Gastroesophageal sphincter (tissue), 4 donors: ENCODE measurements around the gene CCDC106. TPM values are rescaled to one million over a fixed set of nuclear protein-coding genes. Genes with fewer than 3 reads are reported as not detected.

Experiments used
- ATAC-seq: fragments of 150-250 bp; one replicate; pipeline ENCODE4 v1.9.1; 2016; ENCODE audit warnings: mild to moderate bottlenecking, moderate library complexity
- H3K27ac ChIP-seq, 4 donors: fragments of 200-600 bp; sonication (generic) in 3 of 4; 1 replicate in 3 of 4; 2 replicates in 1 of 4; pipeline ENCODE4 v1.5.1; 2016 to 2019
- H3K27me3 ChIP-seq: fragments of 200-600 bp; sonication (generic); one replicate; pipeline ENCODE4 v1.5.1; 2019
- H3K36me3 ChIP-seq, 2 donors: fragments of 200-600 bp; sonication (generic); one replicate each; pipeline ENCODE4 v1.5.1; 2019; ENCODE audit warnings: control low read depth in 1 of 2
- H3K4me1 ChIP-seq, 3 donors: fragments of 200-600 bp; sonication (generic); 1 replicate in 2 of 3; 2 replicates in 1 of 3; pipeline ENCODE4 v1.5.1; 2016 to 2019; ENCODE audit warnings: control low read depth in 2 of 3
- H3K4me3 ChIP-seq, 2 donors: fragments of 200-600 bp; sonication (generic); one replicate each; pipeline ENCODE4 v1.5.1; 2019; ENCODE audit warnings: mild to moderate bottlenecking in 1 of 2, moderate library complexity in 1 of 2
- H3K9me3 ChIP-seq, 3 donors: fragments of 200-600 bp; sonication (generic); one replicate each; pipeline ENCODE4 v1.5.1; 2017 to 2019; ENCODE audit warnings: control low read depth in 2 of 3
- CTCF ChIP-seq, 4 experiments: fragments of 200-600 bp in 2 of 4; fragments of 450-650 bp in 2 of 4; sonication (generic) in 1 of 4; IDR thresholded peaks; one replicate each; pipeline ENCODE4 v1.5.1; 2017 to 2019; ENCODE audit warnings: antibody characterized with exemption in 4 of 4, mild to moderate bottlenecking in 2 of 4, moderate library complexity in 2 of 4
- EP300 ChIP-seq: sonication (generic); formaldehyde crosslinking; IDR thresholded peaks from one replicate; pipeline ENCODE4 v1.6.1; 2017; ENCODE audit warnings: antibody characterized with exemption, mild to moderate bottlenecking
- POLR2A ChIP-seq, 2 donors: fragments of 450-650 bp; IDR thresholded peaks; one replicate each; pipeline ENCODE4 v1.6.1; 2017; ENCODE audit warnings: antibody characterized with exemption in 2 of 2, mild to moderate bottlenecking in 2 of 2, moderate library complexity in 1 of 2
- POLR2AphosphoS5 ChIP-seq: sonication (generic); formaldehyde crosslinking; IDR thresholded peaks from one replicate; pipeline ENCODE4 v1.6.1; 2017; ENCODE audit warnings: antibody characterized with exemption
- WGBS, 2 donors: methylation state at CpG; one replicate each; pipeline ENCODE4 v1.1.5; 2018; ENCODE audit warnings: low coverage in 1 of 2; 5-methylcytosine and 5-hydroxymethylcytosine counted together
- total RNA-seq, 4 donors: library from RNA; depleted of rRNA; stranded (reverse); fragments of >200 nt; gene quantifications; one replicate each; pipeline ENCODE4 v1.1.0, GENCODE V29; 2016

The CCDC106 gene
- total RNA-seq, 4 donors from 2014 or later = 11.4 to 28.5 (median 15.5) TPM

- no peak overlapping the region for H3K4me3 ChIP-seq
- peaks cover 0 to 11% of the 10 kb centered on the region in 2 donors for H3K36me3 ChIP-seq
- peak overlapping the region in 3 of 4 donors; percentile 94 to 97 (median 96) for H3K27ac ChIP-seq
- no peaks in the 10 kb centered on the region for H3K27me3 ChIP-seq
- no peak for ATAC-seq
- WGBS, 2 donors = 66 to 74% methylated on average over 16 to 20 of the region's 22 CpGs
- no peak for TF ChIP-seq POLR2A (IDR thresholded peaks at IDR 0.05)
- no peak for TF ChIP-seq EP300
- TF ChIP-seq CTCF (IDR thresholded peaks at IDR 0.05) = no peak
- no peak for TF ChIP-seq POLR2AphosphoS5
- H3K9me3 ChIP-seq = no peaks in the 10 kb centered on the region
- peaks cover 0 to 53% (median 21%) of the 10 kb centered on the region in 3 donors for H3K4me1 ChIP-seq
Measured at GRCh38 chr19:55603581-55604292, 44.3 kb upstream of the CCDC106 start.

GRCh38 chr19:55605207-55605636 lies 42.8 kb upstream of the CCDC106 start:
- peaks cover 0 to 26% of the 10 kb centered on the region in 2 donors for H3K36me3 ChIP-seq
- H3K27ac ChIP-seq = peak overlapping the region; percentile 79 to 97 (median 95)
- ATAC-seq = peak; percentile 90
- WGBS, 2 donors = 0 to 1% methylated on average over 4 to 7 of the region's 43 CpGs
- H3K4me3 ChIP-seq = peak overlapping the region; percentile 81 to 84
- H3K4me1 ChIP-seq = peaks cover 0 to 52% (median 21%) of the 10 kb centered on the region in 3 donors
- no peaks in the 10 kb centered on the region for H3K9me3 ChIP-seq
- H3K27me3 ChIP-seq = no peaks in the 10 kb centered on the region
- TF ChIP-seq EP300 (no peak), POLR2AphosphoS5 (peak; percentile 41), POLR2A (IDR thresholded peaks at IDR 0.05) (no peak), CTCF (IDR thresholded peaks at IDR 0.05) (no peak)

GRCh38 chr19:55605637-55606470 lies 42.2 kb upstream of the CCDC106 start, which contains the start of gene ZNF865:
Gene ZNF865 (plus strand): TSS chr19:55605647. CDS start chr19:55613619, 7,972 bp downstream.
- peaks cover 0 to 55% (median 20%) of the 10 kb centered on the region in 3 donors for H3K4me1 ChIP-seq
- WGBS, 2 donors = 0 to 1% methylated on average over 10 to 18 of the region's 44 CpGs

GRCh38 chr19:55606471-55606787 lies 41.6 kb upstream of the CCDC106 start:
- peaks cover 0 to 32% of the 10 kb centered on the region in 2 donors for H3K36me3 ChIP-seq
- 3% methylated on average over 4 of the region's 12 CpGs; no CpG with 5 or more reads in 1 of the 2 donors for WGBS, 2 donors
- H3K9me3 ChIP-seq = no peaks in the 10 kb centered on the region
- peak overlapping the region in 1 of 2 donors; percentile 81 for H3K4me3 ChIP-seq
- no peak for ATAC-seq
- H3K4me1 ChIP-seq = peaks cover 0 to 55% (median 18%) of the 10 kb centered on the region in 3 donors
- H3K27ac ChIP-seq = peak overlapping the region in 3 of 4 donors; percentile 94 to 97 (median 96)
- TF ChIP-seq POLR2AphosphoS5 (no peak), CTCF (IDR thresholded peaks at IDR 0.05) (no peak), EP300 (no peak), POLR2A (IDR thresholded peaks at IDR 0.05) (no peak)
- no peaks in the 10 kb centered on the region for H3K27me3 ChIP-seq

More at GRCh38 chr19:55605637-55606470, 42.2 kb upstream of the CCDC106 start, which contains the start of gene ZNF865:
- H3K36me3 ChIP-seq = peaks cover 0 to 32% of the 10 kb centered on the region in 2 donors
- H3K27me3 ChIP-seq = no peaks in the 10 kb centered on the region
- peak within 1 kb of the TSS; percentile 81 to 84 for H3K4me3 ChIP-seq
- no peaks in the 10 kb centered on the region for H3K9me3 ChIP-seq
- peak within 1 kb of the TSS; percentile 79 to 97 (median 95) for H3K27ac ChIP-seq
- no peak for TF ChIP-seq POLR2AphosphoS5
- TF ChIP-seq EP300 = no peak
- peak in 3 of 4 experiments; percentile 59 to 80 (median 68) for TF ChIP-seq CTCF (IDR thresholded peaks at IDR 0.05)
- peak in 1 of 2 donors; percentile 45 for TF ChIP-seq POLR2A (IDR thresholded peaks at IDR 0.05)
- ATAC-seq = peak; percentile 23
